A172 (cell line): ENCODE data around the gene PDE10A. TPM values are rescaled to one million over a fixed set of nuclear protein-coding genes. Genes with fewer than 3 reads are reported as not detected.
"Not testable (repeated sequence)": the region's sequence is repeated elsewhere in the genome, so short reads cannot be mapped to it uniquely, and the experiment has no call there.

Experiments
- DNase-seq: peaks from one replicate; pipeline ENCODE4 v3.0.0-alpha.2; 2015; ENCODE audit warnings: low spot score
- total RNA-seq: library from RNA; depleted of rRNA; stranded (reverse); fragments of >200 nt; shearing (Covaris generic); gene quantifications from 2 replicates; pipeline ENCODE4 v1.2.3, GENCODE V29; 2014

Gene PDE10A
- total RNA-seq, 1 experiment from 2014 or later: 13.9 TPM

DNA sequence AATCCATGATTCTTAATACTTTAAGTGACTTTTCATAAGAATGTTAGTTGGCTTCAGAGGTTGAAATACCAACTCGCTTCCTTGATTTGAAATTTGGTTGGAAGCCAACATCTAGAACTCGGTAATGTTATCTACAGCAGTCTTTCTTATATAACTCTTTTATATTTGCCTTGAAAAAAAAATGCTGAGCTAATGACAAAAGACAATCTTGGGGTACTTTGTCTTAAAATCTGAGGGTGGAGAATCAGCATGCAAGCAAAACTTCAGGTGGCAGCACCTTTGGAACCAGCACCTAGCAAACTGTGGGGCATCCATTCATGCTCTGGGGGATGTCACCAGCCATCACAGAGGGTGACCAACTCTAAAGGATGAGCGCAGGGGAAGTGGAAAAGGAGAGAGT is 76.3 kb downstream of the PDE10A start:
- DNase-seq: no peak

DNA sequence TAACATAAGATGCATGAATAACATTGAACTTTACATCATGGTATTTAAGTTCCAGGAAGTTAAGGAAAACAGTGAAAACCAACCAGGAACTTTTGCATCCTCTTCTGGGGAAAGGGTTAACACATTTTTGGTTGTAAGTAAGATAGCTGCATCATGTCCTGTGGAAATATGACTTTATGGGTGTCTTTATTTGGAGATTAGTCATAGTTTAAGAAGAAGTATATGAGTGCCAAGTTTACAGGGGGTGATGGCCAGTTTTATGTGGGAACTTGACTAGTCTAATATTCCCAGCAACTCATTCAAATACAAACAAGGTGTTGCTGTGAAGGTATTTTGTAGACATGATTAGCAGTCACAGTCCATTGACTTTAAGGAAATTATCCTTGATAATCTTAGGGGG is 78.0 kb downstream of the PDE10A start:
- peak; percentile 61 for DNase-seq

DNA sequence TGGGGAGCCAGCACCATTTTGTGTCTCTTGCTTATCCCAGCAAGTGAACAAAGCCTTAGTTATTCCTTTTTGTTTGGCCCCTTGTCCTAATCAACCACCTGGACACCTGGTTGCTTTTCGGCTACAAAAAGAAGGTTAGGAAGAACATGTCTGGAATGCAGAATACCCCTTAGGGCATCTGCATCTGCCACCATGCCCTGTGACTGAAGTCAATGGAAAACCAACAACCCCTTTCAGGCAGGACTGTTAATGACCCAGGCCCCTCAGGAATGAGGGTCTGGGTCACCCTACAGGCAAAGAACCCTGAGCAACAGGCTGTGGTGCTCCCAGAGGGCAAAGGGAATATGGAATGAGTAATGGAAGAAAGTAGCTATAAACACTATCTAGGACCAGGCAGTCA is 78.5 kb downstream of the PDE10A start:
- no peak for DNase-seq

DNA sequence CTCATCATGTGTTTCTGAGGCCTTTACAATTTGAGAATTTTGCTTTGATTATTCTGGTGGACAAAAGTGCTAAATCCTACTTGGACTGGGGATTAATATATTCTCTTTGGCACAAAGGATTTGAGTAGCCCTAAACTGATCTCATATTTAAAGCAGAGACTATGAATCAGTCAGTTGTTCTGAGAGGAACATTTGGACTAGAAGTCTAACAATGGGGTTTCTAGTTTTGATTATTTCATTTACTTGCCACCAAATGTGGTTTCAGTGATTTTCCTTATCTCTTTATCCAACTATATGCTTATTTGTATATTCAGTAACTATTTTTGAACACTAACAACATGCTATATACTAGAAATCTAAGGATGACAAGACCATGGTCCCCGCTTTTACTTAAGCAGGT is 81.4 kb downstream of the PDE10A start:
- DNase-seq: no peak

DNA sequence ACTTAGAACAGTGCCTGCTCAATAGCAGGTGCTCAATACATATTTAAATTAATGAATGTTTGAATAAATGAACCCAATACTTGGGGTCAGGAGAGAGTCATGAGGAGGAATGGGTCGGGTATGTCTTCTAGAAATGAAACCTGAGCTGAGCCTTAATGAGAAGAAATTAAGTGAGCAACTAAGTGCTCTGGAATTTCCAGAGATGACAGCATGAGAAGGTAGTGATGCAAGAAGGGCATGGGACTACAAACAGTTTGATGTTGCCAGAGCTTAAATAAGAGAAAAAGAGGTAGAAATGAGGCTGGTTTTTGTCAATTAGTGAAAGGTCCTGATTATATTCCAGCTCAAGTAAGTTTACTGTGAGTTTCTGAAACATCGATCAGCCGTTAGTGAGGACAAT is 82.9 kb downstream of the PDE10A start:
- DNase-seq: no peak

DNA sequence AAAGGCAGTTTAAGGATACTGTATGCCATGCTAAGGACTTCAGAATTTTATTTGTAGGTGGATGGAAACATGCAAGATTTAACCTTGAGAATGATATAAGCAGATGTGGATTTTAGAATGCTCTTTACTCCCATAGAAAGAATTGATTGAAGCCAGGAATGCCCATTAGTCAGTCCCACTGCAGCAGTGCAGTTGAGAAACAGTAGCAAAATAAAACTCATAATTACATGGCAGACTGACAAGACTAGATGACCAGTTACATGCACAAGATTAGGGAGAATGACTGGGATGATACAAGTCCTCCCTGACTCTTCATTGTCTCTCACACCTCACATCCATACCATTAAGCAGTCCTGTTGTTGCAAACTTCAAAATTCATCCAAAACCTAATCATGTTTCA is 83.9 kb downstream of the PDE10A start:
- DNase-seq: no peak

DNA sequence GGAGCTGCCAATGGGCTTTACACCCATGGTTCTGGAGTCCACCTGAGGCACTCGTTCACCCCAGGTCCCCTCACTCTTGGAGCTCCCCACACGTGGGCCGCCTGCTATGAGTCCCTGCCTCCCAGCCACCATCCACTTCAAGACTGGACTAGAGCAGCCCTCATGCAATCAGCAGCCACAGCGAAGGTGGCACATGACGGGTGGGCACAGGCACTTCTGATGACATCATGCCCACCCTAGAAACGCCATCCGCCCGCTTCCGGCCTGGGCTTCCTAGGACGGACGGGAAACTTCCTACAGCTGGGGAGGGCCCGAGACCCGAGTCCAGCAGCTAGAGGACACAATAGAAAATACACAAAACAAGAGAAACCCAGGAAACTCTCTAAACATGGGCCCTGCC is 85.5 kb downstream of the PDE10A start:
- DNase-seq: no peak

DNA sequence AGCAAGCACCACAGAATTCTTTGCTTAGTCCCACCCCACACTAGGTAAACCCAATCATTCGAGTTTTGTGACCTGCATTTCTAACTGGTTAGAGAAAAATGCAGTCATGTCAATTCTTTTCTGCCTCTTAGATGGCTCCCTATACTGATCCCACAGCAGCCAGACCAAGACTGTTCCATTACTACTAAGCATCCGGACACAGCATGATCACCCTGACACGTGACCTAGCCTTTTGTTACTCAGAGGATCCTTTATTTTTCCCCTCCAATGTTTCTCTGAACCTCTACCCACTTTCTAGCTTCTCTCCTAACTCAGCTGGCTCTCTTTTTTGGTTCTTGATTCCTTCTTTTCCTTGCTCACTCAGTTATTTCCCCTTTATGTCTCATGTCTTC is 87.9 kb downstream of the PDE10A start:
- peak; percentile 64 for DNase-seq

DNA sequence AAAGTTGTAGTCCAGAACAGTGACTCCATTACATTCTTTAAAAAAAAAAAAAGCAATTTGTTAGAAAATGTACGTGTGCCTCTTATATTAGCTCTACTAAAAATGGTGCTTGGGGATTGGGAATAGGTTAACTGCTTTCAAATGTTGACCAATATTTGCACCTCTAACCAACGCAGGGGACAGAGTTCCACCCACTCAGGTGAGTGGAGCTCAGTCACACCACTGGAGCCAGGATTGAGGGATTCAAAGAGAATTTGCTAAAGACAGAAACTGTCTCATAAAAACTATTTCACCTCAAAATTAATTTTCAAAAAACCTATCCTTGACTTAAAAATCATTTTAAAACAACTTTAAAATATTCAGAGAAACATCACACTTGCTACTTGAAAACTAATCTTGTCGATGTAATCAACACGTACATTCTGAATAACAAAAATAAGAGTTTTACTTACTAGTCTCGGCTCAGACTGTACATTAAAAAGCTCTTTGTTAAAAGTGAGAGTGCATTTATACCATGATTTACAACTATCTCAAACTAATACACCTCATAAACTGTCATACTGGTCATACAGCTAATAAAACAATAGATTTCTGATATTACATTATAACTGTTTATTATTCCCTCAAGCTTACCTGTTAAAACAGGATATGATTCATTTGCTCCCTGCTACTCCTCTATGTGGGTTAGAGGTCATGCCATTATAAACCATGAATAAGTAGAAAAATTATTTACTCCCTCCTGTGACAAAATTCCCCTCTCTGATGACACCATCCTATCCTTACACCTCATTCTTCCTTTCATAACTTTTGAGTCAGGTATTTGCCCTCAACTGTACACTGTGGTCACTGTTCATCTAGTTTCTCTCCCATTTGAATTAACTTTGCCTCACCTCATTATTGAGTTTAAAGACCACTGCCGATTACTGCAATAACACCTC is 88.6 kb downstream of the PDE10A start:
- DNase-seq: peak; percentile 82

DNA sequence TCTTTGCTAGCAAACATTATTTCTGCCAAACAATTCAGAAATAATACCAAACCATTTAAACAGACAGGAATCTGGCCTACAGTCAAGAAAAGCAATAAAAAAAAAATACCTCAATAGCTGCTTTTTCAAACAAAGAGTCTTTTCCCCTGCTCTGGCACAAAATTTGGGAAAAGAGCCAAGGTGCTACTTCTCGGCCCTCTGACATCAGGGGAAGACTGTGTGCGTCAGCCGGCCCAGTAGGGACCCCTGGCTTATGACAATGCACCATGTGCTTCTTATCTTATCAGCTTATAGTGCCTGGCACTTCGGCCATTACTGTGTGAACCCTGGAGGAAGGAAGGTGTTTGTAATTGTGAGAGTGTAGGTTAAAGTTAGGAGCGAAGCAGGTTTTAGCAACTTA is 89.4 kb downstream of the PDE10A start:
- peak; percentile 85 for DNase-seq

DNA sequence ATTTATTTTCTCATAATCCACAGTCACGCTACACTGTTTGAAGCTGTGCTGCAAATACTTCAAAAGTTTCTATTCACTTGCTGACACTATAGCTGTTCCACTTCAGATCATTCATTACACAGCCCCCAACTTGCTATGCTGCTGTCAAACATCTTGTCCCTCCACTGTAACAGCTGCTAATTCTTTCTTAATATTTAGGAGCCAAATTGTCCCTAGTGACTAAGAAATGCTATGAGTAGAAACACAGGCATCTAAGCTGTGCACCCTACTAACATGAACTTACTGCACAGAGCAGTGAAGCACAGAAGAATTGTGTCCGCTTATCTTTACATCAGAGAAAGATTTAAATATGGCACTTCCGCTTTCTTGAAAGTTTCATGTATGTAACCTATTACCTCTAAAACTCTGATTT is 91.3 kb downstream of the PDE10A start:
- DNase-seq: no peak

DNA sequence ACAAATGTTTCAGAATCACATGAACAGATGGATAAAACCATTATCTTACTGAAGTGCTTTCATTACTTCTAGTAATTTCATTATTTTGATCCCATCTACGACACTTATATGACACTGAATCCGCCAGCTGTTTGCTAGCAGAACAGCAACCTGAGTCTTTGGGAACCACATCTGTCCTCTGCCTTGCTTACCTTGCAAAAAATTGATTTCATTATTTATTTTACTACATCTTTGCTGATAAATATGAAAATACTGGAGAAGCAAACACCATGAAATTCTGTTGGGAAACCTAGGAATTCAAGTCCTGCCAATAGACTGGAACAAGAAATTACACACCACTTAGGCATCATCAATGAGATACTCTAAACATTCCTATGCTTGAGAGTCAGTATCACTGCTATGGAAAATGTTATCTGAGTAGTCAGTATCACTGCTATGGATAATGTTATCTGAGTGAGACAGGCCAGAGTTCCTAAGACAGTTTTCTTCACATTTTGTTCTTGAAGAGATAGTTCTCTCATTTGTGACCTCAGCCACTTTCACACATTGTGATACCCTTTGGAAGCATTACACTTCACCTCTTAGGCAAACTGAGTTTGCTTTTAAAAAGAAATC is 91.9 kb downstream of the PDE10A start:
- peak; percentile 22 for DNase-seq

DNA sequence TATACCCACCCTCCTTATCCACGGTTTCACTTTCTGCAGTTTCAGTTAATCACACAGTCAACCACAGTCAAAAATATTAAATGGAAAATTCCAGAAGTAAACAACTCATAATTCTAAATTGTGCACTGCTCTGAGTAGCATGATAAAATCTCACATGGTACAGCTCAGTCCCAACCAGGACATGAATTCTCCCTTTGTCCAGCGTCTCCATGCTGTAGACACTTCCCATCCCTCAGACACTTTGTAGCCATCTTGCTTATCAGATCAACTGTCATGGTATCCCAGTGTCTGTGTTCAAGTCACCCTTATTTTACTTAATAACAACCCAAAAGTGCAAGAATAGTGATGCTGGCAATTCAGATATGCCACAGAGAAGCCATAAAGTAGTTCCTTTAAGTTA is 94.7 kb downstream of the PDE10A start:
- no peak for DNase-seq

DNA sequence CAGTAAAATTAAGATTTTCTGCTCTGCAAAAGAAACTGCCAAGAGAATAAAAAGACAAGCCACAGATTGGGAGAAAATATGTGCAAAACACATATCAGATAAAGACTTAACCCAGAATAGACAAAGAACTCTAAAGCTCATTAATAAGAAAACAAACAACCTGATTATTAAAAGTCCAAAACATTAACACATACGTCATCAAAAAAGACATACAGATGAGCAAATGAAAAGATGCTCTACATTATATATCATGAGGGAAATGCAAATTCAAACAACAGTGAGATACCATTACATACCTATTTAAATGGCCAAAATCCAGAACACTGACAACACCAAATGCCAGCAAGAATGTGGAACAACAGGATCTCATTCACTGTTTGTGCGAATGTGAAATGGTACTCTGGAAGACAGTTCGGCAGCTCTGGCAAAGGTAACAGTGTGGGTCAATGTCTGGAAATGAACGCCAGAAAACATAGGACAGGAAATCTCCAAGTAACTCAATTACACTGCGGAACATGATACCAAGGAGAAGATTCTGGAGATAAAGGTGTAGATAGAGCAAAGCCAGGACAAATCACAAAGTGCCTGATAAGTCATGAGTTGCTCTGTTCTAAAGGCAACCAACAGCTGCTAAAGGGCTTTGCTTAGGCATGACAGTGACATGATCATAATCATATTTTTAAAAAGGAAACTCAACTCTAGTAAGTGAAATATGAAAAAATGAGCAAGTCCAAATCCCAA is 96.8 kb downstream of the PDE10A start:
- DNase-seq: no peak

DNA sequence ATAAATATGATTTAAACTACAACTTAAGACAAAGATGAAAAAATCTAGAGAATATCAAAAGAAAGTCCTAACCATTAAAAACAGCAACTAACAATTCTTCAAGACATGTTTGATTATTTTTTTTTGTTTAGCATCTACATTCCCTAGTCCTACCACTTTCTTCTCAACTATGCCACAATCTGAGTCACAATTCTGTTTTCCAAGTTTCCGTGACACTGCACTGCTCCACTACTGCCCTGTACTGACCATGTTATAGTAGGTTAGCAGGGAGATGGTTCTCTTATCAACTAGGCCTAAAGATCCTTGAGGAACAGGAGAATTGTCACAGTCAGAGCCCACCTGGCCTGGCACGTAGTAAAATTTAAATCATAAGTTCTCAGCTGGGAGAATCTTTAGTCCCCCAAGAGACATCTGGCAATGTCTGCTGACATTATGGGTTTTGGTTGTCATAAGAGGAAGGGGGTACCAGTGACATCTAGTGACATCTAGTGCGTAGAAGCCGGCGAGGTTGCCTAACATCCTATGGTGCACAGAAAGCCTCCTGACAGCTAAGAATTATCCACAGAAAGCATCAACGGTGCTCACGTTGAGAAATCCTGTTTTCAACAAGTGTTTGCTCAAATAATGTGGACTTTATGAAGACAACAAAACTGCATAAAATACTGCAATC is 100.5 kb downstream of the PDE10A start:
- DNase-seq: no peak

DNA sequence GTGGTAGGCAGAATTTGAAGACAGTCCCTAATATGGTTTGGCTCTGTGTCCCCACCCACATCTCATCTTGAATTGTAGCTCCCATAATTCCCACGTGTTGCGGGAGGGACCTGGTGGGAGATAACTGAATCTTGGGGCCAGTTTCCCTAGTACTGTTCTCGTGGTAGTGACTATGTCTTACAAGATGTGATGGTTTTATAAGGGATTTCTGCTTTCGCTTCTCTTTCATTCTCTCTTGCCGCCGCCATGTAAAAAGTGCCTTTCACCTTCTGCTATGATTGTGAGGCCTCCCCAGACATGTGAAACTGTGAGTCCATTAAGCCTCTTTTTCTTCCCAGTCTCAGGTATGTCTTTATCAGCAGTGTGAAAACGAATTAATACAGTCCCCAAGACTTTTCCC is 103.4 kb downstream of the PDE10A start:
- DNase-seq: no peak

DNA sequence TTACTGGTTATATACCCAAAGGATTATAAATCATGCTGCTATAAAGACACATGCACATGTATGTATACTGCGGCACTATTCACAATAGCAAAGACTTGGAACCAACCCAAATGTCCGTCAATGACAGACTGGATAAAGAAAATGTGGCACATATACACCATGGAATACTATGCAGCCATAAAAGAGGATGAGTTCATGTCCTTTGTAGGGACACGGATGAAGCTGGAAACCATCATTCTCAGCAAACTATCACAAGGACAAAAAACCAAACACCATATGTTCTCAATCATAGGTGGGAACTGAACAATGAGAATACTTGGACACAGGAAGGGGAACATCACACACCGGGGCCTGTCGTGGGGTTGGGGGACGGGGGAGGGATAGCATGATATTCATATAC is 104.9 kb downstream of the PDE10A start:
- DNase-seq: not testable (repeated sequence)

DNA sequence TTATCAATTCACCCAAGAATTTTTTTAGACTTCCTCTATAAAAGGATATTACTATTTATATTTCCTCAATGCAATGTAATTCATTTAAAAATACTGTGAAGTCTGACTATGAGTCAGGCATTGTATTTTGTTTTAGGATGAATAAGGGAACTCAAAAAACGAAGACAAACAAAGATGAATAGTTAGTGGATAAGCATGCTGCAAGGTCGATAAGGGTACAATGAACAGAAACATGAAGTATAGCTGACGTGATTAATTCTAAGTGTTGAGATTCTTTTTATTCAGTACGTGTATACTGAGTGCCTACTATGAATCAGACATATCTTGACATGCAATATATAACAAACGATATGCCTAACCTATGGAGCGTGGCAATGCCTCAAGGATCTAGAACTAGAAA is 105.4 kb downstream of the PDE10A start:
- no peak for DNase-seq

DNA sequence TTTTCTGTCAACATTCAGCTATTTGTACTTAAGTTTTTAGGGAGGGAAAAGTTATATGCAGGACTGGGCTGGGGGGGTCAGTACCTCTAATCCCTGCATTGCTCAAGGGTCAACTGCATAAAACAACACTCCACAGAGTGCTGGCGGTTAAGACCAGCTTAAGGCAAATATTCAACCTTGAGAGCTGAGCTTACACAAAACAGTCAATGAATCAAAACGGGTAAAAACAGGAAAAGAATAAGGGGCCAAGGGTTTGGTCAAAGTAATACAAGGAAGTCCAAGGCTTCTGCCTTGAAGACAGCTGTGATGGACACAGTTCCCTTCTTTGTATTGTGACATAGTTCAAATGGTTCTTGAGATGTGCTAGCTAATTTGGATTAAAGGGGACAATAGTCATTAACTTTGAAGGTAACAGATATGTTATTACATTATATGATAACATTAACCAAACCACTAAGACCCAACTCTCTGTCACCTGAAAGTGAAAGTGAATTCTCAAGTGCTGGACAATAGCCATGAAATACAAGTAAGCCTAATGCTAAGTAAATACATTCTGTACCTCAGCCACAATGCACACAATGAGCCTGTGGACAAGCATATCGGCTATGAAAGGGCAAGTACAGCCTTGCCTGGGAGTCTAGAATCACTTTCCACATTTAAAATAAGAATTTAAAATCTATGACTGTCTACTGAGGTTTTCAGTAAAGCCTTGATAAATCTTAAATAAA is 106.8 kb downstream of the PDE10A start:
- peak; percentile 26 for DNase-seq

DNA sequence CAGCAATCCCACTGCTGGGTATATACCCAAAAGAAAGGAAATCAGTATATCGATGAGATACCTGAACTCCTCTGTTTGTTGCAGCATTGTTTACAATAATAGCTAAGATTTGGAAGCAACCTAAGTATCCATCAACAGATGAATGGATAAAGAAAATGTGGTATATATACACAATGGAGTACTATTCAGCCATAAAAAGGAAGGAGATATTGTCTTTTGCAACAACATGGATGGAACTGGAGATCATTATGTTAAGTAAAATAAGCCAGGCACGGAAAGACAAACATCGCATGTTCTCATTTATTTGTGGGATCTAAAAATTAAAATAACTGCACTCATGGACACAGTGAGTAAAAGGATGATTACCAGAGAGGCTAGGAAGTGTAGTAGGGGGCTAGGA is 108.4 kb downstream of the PDE10A start:
- not testable (repeated sequence) for DNase-seq

DNA sequence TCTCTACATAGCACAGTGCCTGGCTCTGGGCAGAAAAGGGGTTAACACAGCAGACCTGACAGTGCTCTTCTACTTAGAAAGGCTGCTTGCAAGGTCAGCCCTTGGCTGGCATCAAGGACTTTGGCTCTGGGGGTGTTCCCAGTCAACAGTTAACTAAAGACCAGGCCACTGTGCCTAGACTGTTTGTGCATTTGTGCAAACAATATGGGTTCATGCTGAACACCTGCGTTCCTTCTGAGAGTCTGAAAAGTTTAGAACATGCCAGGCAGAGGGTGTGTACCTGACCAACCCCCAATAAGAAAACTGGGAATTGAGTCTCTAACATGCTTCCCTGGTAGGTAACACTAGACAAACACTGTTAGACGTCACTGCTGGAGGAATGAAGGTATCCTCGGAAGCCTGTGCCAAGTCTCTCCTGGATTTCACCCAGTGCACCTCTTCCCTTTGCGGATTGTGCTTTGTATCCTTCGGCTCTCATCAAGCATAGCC is 110.7 kb downstream of the PDE10A start:
- DNase-seq: no peak
